GM21529 (cell line): ENCODE results near the gene TAS2R16.

ENCODE experiments used
- ATAC-seq: cut with Tn5 transposase; IDR thresholded peaks from one replicate; pipeline ENCODE4 v1.9.1; 2021; ENCODE audit not compliant: unreplicated experiment

TAS2R16 gene, protein sequence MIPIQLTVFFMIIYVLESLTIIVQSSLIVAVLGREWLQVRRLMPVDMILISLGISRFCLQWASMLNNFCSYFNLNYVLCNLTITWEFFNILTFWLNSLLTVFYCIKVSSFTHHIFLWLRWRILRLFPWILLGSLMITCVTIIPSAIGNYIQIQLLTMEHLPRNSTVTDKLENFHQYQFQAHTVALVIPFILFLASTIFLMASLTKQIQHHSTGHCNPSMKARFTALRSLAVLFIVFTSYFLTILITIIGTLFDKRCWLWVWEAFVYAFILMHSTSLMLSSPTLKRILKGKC

DNA sequence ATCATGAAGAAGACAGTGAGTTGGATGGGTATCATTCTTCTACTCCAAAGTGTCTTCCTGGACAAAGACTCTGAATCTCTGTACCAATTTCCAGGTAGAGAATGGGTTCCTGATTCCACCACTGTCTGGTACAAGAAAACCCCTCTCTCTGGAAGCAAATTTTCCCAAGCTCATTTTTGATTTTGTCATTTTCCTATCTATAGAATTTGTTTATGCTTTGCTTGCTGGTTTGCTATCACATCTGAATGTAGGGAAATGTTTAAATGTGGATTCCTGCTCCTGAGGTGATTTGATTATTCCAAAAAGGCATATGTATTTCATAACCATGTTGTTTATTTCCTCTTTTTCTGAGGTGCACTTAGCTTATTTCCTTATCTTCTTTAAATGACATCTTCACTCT is at the start of gene TAS2R16:
TAS2R16 (minus strand) TSS at position 101 of the 400 bp plus-strand sequence; CDS start at position 35, 66 bp downstream.
- no peak for ATAC-seq

DNA sequence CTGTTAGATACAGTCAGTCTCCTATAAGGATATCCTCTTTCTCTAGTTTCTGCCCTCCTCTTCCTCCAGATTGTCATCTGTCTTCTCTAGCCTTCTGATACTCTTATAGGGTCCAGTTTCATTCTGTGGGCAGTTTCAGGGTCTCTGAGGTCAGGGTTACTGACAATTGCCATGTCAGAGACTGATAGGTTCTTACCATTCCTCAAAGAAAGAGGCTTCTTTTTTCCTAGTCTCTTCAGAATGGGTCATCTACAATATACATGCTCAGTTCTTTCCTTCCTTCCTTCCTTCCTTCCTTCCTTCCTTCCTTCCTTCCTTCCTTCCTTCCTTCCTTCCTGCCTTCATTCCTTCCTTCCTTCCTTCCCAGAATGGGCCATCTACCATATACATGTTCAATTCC is 48.1 kb upstream of the TAS2R16 start:
- no peak for ATAC-seq

DNA sequence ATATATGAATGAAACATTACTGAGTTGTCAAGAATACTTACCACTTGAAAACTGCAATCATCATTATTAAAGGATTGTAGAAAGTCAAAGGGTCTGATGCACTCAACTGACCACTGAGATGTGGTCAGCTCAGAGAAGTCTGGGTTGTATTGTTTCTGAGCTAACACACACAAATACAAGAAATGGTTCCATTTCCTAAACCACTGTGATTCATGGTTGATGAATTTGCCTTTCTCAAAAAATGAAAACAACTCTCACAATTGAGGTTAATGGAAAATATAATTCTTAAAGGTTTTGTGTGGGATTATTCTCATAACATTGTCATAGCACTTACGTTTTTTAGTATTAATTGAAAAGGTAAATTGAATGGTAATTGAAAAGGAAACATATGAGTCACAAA is 45.6 kb upstream of the TAS2R16 start:
- ATAC-seq, result no peak

DNA sequence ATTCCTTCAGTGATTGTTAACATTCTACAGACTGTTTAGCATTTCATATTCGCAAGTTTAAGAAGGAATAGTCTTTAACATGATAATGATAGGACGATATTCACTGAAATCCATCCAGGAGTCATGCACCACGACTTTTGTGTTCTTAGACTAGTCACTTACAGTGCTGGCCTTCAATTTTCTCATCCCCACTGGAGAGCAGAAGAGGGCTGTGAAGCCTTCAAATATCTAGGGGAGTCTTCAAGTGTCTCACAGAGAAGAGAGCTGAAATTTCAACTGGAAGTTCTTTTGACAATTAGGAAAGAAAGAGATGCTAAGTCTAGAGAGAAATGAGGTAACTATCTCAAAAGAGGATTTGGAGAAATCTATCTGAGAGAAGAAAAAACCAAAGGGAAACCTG is 43.8 kb upstream of the TAS2R16 start:
- no peak for ATAC-seq

DNA sequence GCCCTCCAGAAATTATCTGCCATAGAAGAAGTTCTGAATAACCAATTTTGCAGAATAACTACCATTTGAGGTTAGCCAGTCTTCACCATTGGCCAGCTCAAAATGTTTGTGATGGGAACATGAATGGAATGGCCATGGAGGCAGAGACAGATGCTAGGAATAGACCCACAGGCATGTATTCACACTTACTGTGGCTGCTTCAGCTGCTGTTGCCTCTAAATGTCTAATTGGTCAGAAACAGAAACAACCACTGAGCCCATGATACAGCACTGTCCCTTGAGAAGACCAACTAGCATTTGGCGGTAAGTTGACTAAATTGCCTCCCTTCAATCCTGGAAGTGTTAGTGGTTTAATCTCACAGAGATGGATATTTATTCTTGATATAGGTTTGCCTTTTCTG is 38.6 kb upstream of the TAS2R16 start:
- ATAC-seq, result no peak

DNA sequence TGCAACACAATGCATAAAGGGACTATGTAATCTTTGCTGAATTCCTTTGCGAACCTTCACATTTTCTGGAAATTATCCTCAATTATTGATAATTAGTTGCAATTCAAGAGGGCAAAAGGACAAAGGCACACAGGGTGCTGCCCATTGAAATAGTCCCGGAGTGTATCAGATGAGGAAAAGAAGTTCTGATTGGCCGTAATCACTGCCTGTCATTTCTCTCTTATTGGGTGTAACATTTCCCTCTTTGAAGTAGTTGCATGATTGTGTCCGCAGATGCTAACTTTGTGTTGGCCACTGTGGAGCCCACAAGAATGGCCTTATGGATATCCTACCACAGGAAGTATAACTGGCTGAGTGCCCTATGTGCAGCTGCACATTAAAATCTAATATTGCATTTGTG is 35.1 kb upstream of the TAS2R16 start:
- ATAC-seq, result no peak

DNA sequence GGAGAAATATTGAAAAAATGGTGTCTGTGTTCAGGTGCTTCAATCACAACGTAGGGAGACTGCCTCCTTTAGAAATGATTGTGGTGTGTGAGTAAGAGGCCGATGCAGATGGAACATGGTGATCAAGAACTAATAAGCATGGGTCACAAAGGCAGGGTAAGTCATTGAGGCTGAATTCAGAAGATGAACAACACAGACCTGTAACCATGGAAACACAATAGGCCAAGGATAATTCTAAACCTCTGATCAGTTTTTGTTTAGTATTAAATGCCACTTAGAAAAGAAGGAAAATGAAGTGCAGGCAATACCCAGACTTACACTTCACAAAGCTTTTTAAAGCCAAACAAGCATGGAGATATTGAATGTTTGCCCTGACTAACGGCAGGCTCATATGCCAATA is 32.8 kb upstream of the TAS2R16 start:
- ATAC-seq, result no peak

DNA sequence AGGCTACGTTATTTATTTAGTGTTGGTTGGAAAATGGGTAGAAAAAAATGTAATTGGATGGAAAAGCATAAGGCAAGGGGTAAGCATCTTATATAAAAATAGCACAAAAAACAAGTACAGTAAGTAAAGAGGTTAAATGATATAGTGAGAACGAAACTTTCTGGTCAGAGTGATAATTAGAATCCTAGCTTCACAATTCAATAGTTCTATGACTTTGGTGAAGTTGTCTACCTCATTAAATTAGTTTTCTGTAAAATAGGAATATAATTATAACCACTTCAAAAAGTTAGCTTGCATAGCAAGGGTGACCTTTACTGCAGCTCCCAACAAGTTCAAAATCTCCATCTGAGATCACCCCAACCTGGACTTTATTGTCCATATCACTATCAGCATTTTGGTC is 30.8 kb upstream of the TAS2R16 start:
- no peak for ATAC-seq

DNA sequence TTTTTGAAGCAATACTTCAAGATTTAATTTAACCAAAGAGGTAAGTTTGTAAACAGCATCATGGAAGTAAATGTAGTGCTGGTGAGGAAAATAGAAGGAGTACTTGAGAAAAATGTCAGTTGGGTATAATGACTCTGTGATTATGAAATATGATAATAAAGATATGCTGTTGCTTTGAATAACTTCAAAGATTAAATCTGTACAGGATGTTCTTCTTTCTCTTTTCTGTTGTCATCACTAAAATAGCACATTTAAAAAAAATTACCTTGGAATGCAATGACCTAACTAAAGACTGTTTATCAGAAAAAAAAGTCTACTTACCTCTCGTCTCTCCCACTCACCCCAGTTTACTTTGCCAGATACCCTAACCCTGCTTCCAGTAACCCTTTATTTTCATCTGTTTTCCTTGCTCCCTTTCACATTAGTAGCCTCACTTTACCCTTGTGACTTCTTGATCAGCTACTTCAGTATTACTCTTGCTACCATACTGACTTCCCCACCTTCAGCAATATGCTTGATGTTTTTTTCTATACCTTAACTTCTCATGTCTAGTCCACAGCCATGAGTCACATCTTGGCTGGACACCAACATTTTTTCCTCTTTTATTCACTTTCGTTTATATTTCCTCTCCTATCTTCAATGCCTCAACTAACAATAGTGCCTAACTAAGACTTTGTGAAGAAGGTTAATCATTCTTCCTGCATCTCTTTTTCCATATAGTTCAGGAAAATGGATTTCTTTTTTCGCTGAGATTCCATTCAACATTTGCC is 29.7 kb upstream of the TAS2R16 start:
- ATAC-seq, result no peak

DNA sequence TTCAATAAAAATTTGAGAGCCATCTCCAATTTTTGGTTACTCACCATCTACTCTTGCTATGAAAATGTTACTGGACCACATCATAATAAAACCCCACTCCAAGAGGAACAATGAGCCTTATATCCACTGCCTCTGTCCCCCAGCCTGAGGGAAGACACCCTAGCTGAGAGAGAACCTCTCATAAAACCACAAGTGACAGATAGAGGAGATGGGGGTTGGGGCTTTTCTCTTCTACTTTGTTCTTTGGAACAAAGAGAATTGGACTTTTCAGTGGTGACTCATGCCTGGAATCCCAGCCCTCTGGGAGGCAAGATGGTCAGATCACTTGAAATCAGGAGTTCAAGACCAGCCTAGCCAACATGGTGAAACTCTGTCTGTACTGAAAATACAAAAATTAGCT is 27.6 kb upstream of the TAS2R16 start:
- ATAC-seq, result no peak

DNA sequence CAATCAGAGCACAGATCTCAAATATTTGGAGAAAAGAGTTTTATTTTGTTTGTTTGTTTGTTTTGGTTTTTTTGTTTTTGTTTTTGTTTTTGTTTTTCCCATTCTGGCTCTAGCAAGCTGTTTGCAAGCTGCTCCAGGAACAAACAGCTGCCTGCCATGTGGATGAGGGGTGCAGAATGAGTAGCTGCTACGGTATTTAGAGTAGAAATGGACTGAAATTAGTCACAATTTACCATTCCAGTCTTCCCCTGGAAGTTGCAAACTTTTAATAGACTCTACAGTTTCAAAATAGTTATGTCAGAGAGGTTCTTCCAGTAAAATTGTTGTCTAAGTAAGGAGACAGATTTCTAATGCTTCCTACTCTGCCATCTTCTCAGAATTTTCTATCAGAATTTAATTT is 27.1 kb upstream of the TAS2R16 start:
- no peak for ATAC-seq

DNA sequence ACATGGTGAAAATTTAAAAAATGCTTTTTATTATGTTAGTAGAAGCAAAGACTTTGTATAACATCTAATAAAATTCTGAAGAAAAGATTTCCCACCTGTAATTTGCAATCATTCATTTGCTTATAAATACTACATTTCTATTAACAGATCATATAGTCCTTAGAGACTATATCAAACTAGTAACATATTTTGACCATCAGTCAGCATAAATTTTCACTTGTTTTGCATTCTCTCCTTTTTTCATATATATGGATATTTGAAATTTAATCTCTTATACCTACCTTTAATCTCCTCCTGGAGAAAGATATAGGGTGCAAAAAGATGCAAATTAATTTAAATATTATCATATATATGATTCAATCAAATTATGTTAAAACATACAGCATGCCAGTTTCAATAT is 16.9 kb upstream of the TAS2R16 start:
- no peak for ATAC-seq

DNA sequence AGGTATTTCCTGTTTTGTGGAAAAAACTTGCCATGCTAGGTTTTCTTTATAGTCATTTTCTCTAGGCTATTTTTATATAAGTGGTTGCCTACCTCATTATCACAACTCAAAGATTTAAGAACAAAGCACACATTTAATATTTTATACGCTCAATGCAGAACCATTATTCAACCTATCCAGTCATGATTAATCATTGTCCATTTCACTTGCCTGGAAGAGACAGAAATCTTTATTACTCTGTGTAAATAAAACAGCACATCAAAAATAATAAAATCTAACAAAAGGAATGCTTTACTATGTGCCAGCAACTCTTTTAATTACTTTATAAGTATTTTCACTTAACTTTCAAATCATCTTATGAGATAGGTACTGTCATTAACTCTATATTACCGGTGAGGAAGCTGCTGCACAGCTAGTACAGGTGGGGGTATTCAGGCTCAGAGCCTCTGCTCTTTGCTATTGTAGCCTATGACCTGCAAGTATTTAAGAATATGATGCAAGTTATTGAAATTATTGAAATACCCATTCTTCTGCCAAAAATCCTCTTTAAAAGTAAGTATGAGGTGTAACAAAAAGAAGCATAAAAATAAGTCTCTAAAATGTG is 16.4 kb upstream of the TAS2R16 start:
- ATAC-seq, result no peak

DNA sequence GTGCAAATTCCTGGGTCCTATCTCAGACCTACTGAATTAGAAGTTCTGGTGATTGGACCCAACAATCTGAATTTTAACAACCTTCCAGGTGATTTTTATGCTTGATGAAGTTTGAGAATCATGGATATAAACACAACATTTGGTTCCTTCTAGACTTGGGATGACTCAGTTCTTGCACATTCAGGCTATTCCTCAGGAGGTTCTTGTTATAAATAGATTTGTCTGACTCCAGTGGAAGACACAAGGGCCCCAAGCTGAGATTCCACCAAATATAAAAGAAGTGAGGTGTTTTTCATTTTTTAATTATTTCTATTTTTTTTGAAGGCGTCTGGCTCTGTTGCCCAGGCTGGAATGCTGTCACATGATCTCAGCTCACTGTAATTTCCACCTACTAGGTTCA is 9.4 kb upstream of the TAS2R16 start:
- no peak for ATAC-seq

DNA sequence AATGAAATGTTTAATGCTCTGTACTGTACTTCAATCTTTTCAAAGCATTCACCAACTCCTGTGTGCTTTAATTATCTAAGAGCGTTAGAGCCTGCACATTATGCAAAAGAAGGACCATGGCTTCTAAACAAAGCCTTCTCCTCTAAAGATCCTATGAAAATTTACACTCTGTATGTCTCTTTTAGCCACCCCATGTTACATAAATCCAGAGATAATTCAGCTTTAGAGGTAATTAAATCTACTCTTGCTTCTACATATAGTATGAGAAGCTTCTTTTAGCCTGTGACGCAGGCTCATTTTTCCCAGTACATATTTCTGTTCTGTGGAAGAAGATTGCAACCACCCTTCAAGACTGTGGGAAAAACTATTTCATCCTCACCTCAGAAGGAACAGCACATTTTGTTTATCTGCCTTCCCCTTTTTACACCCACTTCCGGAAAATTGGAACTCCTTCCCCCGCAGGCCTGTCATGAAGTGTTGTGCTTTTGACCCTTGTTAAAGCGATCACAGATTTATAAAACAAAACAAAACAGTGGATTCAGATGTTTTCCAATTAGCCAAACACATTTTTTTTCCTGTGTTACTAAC is 8.1 kb upstream of the TAS2R16 start:
- no peak for ATAC-seq

DNA sequence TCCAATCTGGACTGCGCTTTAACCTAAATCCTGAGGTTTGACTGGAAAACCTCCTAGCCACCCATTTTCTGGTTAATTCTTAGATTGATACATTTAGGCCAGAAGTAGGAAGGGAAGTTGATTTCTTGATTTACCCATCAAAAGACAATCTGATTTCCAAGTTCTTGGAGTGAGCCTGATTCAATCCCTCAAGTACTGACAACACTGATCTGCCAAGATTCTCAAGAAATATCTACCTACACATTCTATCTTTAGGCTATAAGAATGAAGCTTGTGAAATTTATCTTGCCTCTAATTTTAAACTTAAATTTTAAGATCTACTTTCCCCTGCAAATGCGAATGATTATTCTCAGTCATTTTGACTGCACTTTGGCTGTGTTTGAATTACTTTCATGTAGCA is 5.9 kb downstream of the TAS2R16 start:
- ATAC-seq, result no peak

DNA sequence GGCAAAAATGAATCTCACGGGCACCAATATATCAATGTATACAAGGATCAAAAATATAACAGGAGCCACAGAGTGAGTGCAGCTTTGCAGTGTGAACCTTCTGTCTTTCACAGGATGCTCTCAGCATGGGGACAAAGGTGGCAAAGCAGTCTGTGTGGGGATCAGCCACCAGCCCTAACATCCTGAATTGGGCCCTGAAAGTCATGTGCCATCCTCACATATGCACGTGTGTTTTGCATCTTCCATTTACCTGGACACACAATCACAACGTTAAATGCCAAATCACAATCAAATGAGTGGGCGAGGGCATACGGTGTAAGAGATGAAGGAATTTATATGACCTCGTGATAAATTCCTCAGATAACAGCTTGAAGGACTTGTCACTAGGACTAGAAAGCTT is 6.5 kb downstream of the TAS2R16 start:
- ATAC-seq, result no peak

DNA sequence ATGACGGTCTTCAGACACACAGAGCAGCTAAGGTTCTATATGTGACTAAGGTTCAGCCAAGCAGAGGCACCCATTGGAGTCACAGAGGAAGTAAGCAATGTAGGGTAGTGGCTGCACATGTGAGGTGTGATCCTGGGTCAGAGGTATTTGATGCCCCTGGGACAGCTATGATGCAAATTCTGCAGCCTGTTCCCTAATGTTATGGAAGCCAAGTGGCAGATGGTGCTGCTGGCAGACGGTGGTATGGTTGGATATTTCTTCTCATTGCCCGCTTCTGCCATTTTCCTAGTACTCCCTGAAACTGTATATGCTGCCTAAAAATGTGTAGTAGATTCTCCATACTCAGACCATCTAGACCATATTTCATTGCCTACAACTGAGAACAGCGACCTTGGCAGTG is 7.2 kb downstream of the TAS2R16 start:
- no peak for ATAC-seq

DNA sequence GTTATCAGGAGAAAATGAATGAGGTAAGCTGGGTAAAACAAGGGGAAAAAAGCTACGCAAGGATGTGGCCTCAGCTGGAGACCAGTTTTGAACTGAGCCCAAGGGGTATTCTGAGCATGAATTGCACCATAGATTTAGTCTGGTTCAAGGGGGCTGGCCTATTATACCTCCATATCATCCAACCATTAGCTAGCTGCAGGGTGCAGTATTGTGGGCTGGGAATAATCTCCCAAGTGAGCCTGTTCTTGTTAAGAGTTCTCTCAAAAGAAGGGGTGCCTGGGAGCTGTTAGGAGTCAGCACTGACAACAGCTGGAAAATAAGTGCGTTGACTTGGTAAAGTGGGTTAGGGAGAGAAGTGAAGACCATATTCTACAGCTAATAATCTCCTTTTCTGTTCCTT is 8.0 kb downstream of the TAS2R16 start:
- ATAC-seq, result no peak

DNA sequence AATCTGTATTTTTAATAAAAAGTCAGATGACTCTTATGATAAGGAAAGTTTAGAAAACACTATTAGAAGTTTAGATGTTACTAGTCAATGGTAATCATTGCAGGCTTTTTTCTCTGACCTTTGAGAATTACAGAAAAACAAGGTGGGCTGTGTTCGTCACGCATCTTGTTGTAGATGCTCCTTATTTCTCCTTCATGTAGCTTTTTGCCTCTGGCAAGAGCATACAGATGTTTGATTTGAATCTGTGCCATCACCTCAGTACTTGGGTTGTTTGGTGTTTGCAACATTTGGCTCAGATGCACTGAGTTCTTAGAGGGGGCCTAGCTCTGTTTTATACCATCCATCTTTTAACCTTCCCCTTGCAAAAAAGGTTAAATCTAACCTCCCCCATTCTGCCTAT is 11.5 kb downstream of the TAS2R16 start:
- ATAC-seq, result no peak

DNA sequence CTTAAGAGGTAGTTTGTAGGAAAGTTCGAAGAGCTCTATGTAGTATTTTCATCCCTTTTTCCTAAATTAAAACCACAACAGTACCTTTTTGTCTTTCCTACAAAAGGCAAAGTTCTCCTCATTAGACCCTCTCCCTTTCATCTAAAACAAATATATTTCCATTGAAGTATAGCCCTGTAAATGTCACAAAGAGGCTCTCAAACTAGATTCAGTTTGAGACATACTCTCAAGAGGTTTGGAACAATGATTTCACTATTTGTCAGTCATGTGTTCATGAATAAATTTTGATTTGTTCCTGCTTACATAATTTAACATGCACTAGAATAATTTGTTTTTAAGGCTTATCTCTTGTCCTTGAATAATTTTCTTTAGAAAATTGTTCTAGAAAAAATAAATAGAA is 12.2 kb downstream of the TAS2R16 start:
- ATAC-seq, result no peak

DNA sequence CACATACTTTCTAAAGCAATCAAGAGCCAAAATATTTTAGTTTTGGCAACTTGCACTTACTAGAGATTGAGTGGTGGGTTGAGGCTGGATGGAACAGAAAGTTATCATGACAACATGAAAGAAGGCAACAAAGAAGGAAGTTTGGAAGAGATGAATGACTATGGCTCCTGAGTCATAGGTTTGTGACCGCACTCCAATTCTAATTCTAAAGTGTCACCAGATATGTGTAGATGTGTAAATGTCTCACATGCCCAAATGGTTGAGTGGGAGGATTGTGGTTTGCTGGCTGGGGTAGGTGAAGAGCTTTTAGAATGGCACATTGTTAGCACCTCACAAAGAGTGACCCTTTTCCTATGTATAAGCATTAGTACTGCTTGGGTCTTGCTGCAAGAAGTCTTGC is 20.2 kb downstream of the TAS2R16 start:
- ATAC-seq, result no peak
